Cardiac muscle cell (in vitro differentiated cells and primary cell): ENCODE results near the gene LRRC14B. TPM values are rescaled to one million over a fixed set of nuclear protein-coding genes. Genes with fewer than 3 reads are reported as not detected.

Experiments used
- DNase-seq, 2 donors: peaks; one replicate each; pipeline versions ENCODE4 v3.0.0 to v3.0.0-alpha.2; 2010 to 2017; ENCODE audit warnings: low read depth in 1 of 2, low spot score in 1 of 2
- H3K27ac ChIP-seq: fragments of 200-600 bp; sonication (generic); 2 replicates; pipeline ENCODE4 v1.5.1; 2016
- H3K27me3 ChIP-seq: fragments of 200-600 bp; sonication (generic); 2 replicates; pipeline ENCODE4 v1.6.0; 2016; ENCODE audit warnings: control low read depth
- H3K36me3 ChIP-seq: fragments of 200-600 bp; sonication (generic); 2 replicates; pipeline ENCODE4 v1.5.1; 2016; ENCODE audit warnings: control low read depth
- H3K4me1 ChIP-seq: fragments of 200-600 bp; sonication (generic); 2 replicates; pipeline ENCODE4 v1.8.1; 2017; ENCODE audit warnings: low read depth, mild to moderate bottlenecking, mixed run types
- H3K4me3 ChIP-seq: fragments of 200-600 bp; sonication (generic); 2 replicates; pipeline ENCODE4 v1.5.1; 2016; ENCODE audit warnings: mild to moderate bottlenecking
- H3K9me3 ChIP-seq: fragments of 200-600 bp; sonication (generic); 2 replicates; pipeline ENCODE4 v1.5.1; 2017; ENCODE audit warnings: low read depth, mild to moderate bottlenecking, control low read depth
- polyA plus RNA-seq: library from polyadenylated mRNA; unstranded; fragments of >200 nt; fragmentation: Nextera tagmentation; extraction: Ambion mirVana; gene quantifications from 2 replicates; pipeline ENCODE4 v1.2.1, GENCODE V29; 2016
- total RNA-seq: library from RNA; depleted of rRNA; stranded (reverse); fragments of >200 nt; gene quantifications from 2 replicates; pipeline ENCODE4 v1.2.3, GENCODE V29; 2016
- TF ChIP-seq, protein P1 (sequence below): IDR thresholded peaks from 2 replicates; pipeline ENCODE4 v1.5.1; 2012; ENCODE audit warnings: low read depth, mild to moderate bottlenecking, low read length

The LRRC14B gene
- total and polyA plus RNA-seq, 2 experiments from 2014 or later = 2.7 to 3.6 TPM

DNA sequence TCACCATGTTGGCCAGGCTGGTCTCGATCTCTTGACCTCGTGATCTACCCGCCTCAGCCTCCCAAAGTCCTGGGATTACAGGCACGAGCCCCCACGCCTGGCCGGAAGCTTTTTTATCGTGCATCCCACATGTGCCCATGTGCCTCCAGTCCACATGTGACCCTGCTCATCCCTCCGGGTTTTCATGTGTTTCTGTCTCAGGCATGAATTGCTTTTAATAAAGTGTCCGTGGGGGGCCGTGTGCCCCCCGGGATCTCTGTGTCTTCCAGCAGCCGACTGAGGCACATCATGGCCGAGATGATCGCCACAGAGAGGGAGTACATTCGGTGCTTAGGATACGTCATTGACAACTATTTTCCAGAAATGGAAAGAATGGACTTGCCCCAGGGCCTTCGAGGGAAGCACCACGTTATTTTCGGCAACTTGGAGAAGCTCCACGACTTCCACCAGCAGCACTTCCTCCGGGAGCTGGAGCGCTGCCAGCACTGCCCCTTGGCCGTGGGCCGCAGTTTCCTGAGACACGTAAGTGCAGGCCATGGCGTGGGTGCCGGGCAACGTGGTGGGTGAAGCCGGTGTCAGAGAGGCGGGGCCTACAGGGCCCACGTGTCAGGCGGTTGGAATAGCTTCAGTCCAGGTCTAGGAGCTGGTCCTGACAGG, 22.1 kb upstream of the LRRC14B start:
- no peak overlapping the region for H3K4me3 ChIP-seq
- TF ChIP-seq, protein P1, sequence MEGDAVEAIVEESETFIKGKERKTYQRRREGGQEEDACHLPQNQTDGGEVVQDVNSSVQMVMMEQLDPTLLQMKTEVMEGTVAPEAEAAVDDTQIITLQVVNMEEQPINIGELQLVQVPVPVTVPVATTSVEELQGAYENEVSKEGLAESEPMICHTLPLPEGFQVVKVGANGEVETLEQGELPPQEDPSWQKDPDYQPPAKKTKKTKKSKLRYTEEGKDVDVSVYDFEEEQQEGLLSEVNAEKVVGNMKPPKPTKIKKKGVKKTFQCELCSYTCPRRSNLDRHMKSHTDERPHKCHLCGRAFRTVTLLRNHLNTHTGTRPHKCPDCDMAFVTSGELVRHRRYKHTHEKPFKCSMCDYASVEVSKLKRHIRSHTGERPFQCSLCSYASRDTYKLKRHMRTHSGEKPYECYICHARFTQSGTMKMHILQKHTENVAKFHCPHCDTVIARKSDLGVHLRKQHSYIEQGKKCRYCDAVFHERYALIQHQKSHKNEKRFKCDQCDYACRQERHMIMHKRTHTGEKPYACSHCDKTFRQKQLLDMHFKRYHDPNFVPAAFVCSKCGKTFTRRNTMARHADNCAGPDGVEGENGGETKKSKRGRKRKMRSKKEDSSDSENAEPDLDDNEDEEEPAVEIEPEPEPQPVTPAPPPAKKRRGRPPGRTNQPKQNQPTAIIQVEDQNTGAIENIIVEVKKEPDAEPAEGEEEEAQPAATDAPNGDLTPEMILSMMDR = no peak
- peak in 1 of 2 donors; percentile 94 for DNase-seq
- H3K27ac ChIP-seq = no peak overlapping the region
- no peaks in the 10 kb centered on the region for H3K36me3 ChIP-seq
- no peaks in the 10 kb centered on the region for H3K9me3 ChIP-seq
- H3K27me3 ChIP-seq = no peaks in the 10 kb centered on the region
- no peaks in the 10 kb centered on the region for H3K4me1 ChIP-seq

DNA sequence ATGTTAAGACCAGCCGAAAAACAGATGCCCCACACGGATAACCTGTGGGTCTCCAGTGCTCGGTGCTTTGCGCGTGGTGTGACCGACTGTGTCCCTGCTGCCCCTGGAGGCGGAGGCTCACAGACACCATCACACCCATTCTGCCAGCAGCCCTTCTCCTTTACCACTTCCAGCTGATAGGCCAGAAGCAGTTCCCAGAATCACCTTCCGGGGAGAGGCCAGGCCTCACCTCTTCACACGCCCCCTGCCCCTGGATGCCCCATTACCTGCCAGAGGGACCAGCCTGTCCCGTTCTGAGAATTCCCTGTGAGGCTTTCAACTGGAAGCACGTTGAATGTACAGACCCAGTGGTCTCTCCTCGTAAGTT, 21.6 kb upstream of the LRRC14B start:
- TF ChIP-seq, protein P1 = no peak
- H3K4me3 ChIP-seq = no peak overlapping the region
- no peaks in the 10 kb centered on the region for H3K4me1 ChIP-seq
- no peaks in the 10 kb centered on the region for H3K27me3 ChIP-seq
- no peaks in the 10 kb centered on the region for H3K9me3 ChIP-seq
- H3K36me3 ChIP-seq = no peaks in the 10 kb centered on the region
- H3K27ac ChIP-seq = no peak overlapping the region
- no peak for DNase-seq

DNA sequence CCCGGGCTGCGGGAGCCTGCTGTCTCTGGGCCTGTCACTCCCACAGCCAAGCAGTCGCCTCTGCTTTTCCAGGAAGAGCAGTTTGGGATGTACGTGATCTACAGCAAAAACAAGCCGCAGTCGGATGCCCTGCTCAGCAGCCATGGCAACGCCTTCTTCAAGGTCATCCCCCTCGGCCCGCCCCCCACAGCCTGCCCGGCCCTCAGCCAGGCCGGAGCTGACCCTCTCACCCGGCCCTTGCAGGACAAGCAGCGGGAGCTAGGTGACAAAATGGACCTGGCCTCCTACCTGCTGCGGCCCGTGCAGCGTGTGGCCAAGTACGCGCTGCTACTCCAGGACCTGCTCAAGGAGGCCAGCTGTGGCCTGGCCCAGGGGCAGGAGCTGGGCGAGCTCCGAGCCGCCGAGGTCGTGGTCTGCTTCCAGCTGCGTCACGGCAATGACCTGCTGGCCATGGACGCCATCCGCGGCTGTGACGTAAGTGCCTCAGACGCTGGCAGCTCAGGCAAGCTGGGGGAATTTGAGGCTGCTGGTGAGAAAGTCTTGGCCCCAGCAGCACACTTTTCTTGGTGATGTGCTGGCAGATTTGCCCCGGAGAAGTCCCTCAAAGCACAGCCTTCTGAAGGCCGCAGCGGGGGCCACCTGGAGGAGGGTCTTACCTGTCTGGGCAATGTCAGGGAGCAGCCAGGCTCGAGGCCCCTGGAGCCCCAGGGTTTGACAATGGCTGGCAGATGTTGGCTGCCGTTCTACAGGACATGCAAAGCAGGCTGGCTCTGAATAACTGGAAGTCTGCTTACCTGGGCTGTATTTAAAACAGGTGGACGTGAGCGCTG, 20.1 kb upstream of the LRRC14B start:
- Histone ChIP-seq H3K27ac (no peak overlapping the region), H3K4me3 (no peak overlapping the region), H3K36me3 (no peaks in the 10 kb centered on the region), H3K9me3 (no peaks in the 10 kb centered on the region), H3K4me1 (no peaks in the 10 kb centered on the region), H3K27me3 (no peaks in the 10 kb centered on the region)
- TF ChIP-seq, protein P1 = no peak
- no peak for DNase-seq

DNA sequence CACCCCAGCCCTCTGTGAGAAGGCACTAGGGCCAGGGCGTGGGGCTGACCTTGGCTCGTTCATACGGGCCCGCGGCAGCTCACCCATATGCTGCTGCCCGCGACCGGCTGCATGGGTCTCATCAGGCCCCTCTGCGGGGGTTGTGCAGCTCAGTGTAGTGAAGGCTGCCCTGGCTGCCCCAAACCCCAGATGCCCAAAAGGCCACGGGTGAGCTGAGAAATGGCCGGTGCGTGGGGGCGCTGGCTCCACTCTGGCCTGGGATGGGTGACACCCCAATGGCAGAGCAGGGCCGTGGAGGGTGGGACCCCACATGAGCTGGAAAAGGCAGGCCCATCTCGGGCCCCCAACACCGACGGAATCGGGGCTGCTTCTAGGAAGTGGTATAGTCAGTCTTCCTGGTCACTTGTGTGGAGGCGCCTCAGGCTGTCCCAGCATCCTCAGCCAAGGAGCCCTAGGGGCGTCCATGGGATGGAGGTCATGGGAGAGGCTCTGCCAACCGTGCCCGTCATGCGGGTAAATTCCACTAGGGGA, 19.4 kb upstream of the LRRC14B start:
- H3K4me1 ChIP-seq = no peaks in the 10 kb centered on the region
- H3K9me3 ChIP-seq = no peaks in the 10 kb centered on the region
- DNase-seq = no peak

DNA sequence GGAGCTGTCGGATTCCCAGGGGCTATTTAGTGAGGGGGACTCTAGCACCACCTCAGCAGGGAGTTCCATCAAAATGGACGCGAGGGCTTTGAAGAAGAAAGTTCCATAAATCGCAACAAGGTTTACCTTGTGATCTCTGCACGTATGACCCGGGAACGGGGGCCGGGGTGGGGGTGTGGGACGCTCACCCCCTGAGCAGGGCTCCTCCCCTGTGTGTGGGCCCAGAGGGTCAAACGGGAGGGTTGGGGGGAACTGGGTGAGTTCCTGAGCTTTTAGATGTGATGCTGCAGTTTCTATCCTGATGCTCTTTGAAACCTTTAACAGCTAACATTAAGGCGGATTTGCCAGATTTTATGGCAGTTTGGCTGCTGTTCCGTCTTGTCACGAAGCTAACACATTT, 18.9 kb upstream of the LRRC14B start:
- Histone ChIP-seq H3K27me3 (no peaks in the 10 kb centered on the region), H3K4me1 (no peaks in the 10 kb centered on the region), H3K36me3 (no peaks in the 10 kb centered on the region), H3K4me3 (no peak overlapping the region), H3K9me3 (no peaks in the 10 kb centered on the region), H3K27ac (no peak overlapping the region)
- TF ChIP-seq, protein P1 = no peak
- DNase-seq = no peak

More for the DNA sequence above, 19.4 kb upstream of the LRRC14B start:
- TF ChIP-seq, protein P1 = no peak
- Histone ChIP-seq H3K27ac (no peak overlapping the region), H3K36me3 (no peaks in the 10 kb centered on the region), H3K27me3 (no peaks in the 10 kb centered on the region), H3K4me3 (no peak overlapping the region)
